Omental fat pad (tissue), 4 donors: Measurements from ENCODE around the gene TUBGCP2. TPM values are rescaled to one million over a fixed set of nuclear protein-coding genes. Genes with fewer than 3 reads are reported as not detected.

Experiments used
- ATAC-seq: fragments of 150-250 bp; one replicate; pipeline ENCODE4 v1.9.1; 2016; ENCODE audit warnings: mild to moderate bottlenecking, moderate library complexity; ENCODE audit not compliant: low FRiP score
- DNase-seq: peaks from one replicate; pipeline ENCODE4 v3.0.0-alpha.2; 2019; ENCODE audit warnings: low spot score
- total RNA-seq, 4 donors: library from RNA; depleted of rRNA; stranded (reverse); fragments of >200 nt; gene quantifications; one replicate each; pipeline ENCODE4 v1.1.0, GENCODE V29; 2016
- TF ChIP-seq, protein P1 (sequence below), 3 donors: fragments of 450-650 bp; IDR thresholded peaks; one replicate each; pipeline ENCODE4 v1.5.1; 2016 to 2017; ENCODE audit warnings: antibody characterized with exemption in 3 of 3, mild to moderate bottlenecking in 3 of 3, moderate library complexity in 2 of 3

Gene TUBGCP2
- total RNA-seq, 4 donors from 2014 or later = 29.0 to 44.5 (median 36.3) TPM

DNA sequence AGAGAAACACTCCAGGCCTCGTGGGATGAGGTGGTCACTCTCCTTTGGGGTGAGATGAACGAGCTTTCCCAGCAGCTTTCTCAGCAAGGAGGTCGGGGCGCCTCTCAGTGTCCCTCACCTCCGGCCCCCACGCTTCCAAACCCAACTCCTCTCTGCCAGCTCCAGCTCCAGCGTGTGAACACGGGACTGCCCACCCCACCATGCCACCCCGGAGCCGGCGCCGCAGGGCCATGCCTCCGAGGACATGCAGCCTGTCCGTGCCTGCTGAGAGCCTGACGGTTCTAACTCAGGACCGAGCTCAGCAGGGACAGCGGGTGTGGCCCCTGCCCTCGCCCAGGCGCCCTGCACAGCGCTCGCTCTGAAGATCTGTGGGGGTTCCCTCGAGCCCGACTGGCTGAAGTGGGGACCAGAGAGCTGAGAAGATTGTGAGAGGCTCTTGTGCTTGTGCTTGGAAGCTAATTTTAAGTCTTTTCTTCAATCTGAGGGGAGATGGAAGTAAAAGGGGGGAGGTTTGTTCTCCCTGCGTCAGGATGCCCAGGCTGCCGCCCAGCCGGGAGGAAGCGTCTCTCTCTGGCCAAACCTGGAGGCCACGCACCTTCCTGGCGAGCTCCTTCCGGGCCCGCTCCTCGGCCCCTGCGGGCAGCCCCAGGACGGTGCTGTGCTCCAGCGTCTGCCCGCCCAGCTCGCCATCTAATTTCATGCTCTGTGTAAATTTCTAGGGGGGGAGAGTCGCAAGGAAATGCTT is 26.9 kb downstream of the TUBGCP2 start:
- ATAC-seq (no peak), DNase-seq (no peak)
- TF ChIP-seq, protein P1, sequence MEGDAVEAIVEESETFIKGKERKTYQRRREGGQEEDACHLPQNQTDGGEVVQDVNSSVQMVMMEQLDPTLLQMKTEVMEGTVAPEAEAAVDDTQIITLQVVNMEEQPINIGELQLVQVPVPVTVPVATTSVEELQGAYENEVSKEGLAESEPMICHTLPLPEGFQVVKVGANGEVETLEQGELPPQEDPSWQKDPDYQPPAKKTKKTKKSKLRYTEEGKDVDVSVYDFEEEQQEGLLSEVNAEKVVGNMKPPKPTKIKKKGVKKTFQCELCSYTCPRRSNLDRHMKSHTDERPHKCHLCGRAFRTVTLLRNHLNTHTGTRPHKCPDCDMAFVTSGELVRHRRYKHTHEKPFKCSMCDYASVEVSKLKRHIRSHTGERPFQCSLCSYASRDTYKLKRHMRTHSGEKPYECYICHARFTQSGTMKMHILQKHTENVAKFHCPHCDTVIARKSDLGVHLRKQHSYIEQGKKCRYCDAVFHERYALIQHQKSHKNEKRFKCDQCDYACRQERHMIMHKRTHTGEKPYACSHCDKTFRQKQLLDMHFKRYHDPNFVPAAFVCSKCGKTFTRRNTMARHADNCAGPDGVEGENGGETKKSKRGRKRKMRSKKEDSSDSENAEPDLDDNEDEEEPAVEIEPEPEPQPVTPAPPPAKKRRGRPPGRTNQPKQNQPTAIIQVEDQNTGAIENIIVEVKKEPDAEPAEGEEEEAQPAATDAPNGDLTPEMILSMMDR (IDR thresholded peaks at IDR 0.05) = no peak

DNA sequence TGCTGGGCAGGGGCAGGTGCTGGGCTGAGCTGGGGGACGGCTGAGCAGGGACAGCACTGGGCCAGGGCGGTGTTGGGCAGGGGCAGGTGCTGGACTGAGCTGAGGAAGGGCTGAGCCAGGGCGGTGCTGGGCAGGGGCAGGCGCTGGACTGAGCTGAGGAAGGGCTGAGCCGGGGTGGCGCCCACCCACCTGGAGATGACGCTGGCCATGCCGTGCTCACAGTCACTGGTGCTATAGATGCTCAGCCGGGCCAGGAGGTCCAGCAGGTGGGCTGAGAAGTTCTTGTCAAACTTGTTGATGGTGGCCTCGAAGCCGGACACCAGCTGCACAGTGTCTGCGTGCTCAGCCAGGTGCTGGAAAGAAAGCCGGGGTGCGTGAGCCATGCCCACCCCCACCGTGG is 27.6 kb downstream of the TUBGCP2 start:
- no peak for DNase-seq
- TF ChIP-seq, protein P1 (IDR thresholded peaks at IDR 0.05) = no peak
- no peak for ATAC-seq

DNA sequence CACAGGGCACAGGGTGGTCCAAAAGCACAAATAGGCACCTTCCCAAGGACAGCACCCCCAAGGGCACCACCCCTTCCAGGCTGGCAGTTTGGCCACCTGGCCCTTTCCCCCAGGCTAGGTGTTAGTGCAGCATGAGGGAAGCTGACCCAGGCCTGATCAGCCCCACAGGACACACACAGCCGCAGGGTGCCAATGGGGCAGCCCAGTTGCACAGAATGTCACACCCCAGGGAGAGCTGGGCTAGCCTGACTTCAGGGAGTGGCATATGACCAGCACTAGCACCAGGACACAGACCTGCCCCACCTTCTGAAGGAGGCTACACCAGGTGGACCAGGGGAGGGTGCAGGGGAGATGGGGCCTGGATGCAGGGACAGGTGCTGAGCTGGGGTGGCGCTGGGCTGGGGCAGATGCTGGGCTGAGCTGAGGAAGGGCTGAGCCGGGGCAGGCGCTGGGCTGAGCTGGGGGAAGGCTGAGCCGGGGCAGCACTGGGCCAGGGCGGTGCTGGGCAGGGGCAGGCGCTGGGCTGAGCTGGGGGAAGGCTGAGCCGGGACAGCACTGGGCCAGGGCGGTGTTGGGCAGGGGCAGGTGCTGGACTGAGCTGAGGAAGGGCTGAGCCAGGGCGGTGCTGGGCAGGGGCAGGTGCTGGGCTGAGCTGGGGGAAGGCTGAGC is 28.1 kb downstream of the TUBGCP2 start:
- DNase-seq (no peak), ATAC-seq (no peak)
- TF ChIP-seq, protein P1 (IDR thresholded peaks at IDR 0.05) = no peak

DNA sequence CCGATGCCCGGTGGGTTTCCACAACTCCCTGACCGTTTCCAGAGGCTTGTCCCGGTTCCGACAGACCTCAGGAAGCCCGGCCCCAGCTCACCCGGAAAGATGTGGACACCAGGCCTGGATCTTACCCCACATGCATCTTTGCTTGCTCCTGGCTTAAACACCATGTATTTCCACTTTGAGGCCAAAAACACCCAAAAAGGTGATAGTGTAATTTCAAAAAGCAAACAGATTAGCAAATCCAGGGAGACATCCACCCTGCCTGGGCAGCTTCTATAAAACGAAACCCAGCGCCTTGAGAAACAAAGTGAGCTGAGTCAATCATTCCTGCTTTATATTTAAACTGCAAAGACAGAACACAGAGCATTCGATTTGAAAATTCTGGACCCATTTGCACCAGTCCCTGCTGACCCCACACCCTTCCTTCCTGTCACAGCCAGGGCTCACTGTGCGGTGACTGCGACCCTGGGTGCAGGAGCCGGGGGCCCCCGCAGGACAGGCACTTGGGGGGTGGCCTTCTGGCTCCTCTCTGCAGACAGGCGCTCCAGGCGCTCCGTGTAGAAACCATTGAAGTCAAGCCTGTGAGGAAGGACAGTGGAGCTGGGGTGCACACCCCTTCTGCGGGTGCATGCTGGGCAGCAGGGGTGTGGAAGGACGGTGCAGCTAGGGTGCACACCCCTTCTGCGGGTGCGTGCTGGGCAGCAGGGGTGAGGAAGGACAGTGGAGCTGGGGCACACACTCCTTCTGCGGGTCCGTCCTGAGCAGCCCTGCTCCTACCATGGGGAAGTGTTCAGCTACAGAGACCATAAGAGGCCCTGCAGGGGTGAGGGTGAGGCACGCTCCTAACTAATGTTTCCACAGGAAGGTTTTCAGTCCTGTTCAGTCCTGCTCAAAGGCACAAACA is 29.1 kb downstream of the TUBGCP2 start:
- TF ChIP-seq, protein P1 (IDR thresholded peaks at IDR 0.05) = no peak
- DNase-seq (no peak), ATAC-seq (no peak)

DNA sequence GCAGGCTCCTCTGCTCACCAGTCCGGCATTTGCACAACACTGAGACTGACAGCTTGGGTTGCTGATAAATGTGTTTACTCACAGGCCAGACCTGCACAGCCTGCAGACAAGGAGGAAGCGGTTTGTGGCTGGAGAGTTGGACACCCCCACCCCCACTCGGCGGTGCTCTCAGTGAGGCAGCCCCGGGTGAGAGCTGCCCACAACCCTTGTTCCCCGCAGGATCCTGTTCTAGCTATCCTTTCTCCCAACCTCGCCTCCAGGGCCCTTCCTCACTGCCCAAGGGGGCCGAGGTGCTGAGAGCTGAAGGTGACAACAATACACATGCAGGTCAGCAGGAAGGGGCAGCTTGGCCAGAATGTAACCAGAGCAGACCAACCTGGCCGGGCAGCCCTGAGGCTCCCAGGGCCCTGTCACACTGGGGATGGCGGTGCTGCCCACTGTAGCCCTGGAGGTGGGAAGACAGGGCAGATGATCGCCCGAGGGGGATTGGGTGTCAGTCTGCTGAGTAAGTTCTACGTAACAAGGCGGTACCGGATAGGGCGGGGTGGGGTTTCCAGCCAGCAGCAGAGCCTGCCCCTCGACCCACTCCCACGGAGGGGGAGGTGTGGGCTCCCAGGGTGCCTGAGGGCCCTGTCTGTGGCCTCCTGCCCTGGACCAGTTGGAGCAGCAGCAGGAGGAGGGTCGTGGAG is 30.0 kb downstream of the TUBGCP2 start:
- ATAC-seq (no peak), DNase-seq (no peak)
- TF ChIP-seq, protein P1 (IDR thresholded peaks at IDR 0.05) = no peak

DNA sequence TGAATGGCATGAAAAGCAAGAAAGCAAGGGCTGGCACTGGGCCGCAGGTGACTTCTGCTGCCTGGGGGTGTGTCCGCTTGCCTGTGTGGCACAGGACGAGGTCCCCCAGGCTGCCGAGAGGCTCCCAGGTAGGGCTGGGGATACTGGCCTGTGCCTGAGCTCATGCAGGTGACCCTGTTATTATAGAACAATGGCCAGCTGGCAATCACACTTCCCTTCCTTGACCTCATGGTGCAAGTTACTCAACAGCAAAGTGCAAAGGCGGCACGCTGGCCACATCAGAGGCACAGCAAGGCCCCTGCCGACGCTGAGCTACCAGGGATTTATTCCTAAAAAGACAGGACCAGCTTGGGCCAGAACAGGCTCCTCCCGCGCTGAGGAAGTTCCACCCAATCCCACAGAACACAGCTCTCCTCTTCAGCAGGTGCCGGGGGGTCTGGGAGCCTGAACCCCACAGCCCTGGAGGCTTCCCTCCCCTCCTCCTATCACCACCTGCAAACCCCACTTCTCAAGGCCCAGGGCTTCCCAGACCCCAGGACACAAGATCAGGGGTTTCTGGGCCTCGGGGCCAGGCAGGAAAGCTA is 30.6 kb downstream of the TUBGCP2 start:
- no peak for DNase-seq
- ATAC-seq = no peak
- TF ChIP-seq, protein P1 (IDR thresholded peaks at IDR 0.05) = no peak
